ENCODE measurements around the gene INTS3.
A peak's percentile ranks its signal among the peaks of the same experiment; 100 is the strongest.

INTS3 gene

DNA sequence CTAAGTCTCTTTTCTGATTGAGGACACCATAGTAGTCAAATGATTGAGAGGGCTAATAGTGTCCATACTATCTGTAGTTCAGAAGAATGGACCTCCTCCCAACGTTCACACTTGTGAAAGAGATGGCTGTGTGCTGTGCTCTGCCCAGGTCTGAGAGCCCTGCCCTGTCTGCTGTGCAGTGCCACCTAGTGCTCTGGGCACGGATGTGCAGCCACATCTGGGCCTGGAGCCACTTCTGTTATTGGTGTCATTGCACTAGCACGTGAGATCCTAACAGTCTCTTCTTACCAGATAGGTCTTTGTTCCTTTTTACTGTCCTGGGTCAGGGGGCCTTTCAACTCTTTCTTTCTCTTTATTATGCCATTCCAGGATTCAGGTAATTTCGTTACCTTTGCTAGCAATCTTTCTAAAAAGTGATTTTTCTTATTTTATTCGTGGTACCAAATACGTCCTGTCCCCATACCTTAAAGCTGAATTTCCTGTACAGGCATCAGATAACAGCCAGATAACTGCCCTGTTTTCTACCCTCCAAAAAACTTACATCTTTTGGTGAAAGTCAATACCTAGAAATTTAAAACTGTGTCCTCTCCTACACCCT lies 21.7 kb downstream of the INTS3 start:
- no peaks in the 10 kb centered on the region for H3K79me2 ChIP-seq (ENCODE audit: insufficient read depth, low read length)
- no peaks in the 10 kb centered on the region for H4K20me1 ChIP-seq (ENCODE audit: insufficient read depth, low read length, poor library complexity, severe bottlenecking)
- H3F3A ChIP-seq (ENCODE audit: low read depth) = no peaks in the 10 kb centered on the region
- no peaks in the 10 kb centered on the region for H3K4me1 ChIP-seq (ENCODE audit: insufficient read depth, low read length, poor library complexity, severe bottlenecking)
- H3K27me3 ChIP-seq (ENCODE audit: insufficient read depth, low read length, poor library complexity, severe bottlenecking) = no peaks in the 10 kb centered on the region
- H3K9me3 ChIP-seq (ENCODE audit: insufficient read depth, low read depth, low read length) = no peaks in the 10 kb centered on the region
- no peak overlapping the region for H3K4me2 ChIP-seq (ENCODE audit: low read depth, low read length, poor library complexity, severe bottlenecking)
- H3K9me2 ChIP-seq (replicated peaks; ENCODE audit: low read depth, low read length) = no peaks in the 10 kb centered on the region
- H2AFZ ChIP-seq (ENCODE audit: low read length) = no peak overlapping the region
- H3K36me3 ChIP-seq (ENCODE audit: insufficient read depth, low read length) = peaks cover 74% of the 10 kb centered on the region; the same call in 1 of the 2 replicates
- H3K9ac ChIP-seq (ENCODE audit: low read depth, low read length, poor library complexity, severe bottlenecking) = no peak overlapping the region
- TF ChIP-seq, protein P1, sequence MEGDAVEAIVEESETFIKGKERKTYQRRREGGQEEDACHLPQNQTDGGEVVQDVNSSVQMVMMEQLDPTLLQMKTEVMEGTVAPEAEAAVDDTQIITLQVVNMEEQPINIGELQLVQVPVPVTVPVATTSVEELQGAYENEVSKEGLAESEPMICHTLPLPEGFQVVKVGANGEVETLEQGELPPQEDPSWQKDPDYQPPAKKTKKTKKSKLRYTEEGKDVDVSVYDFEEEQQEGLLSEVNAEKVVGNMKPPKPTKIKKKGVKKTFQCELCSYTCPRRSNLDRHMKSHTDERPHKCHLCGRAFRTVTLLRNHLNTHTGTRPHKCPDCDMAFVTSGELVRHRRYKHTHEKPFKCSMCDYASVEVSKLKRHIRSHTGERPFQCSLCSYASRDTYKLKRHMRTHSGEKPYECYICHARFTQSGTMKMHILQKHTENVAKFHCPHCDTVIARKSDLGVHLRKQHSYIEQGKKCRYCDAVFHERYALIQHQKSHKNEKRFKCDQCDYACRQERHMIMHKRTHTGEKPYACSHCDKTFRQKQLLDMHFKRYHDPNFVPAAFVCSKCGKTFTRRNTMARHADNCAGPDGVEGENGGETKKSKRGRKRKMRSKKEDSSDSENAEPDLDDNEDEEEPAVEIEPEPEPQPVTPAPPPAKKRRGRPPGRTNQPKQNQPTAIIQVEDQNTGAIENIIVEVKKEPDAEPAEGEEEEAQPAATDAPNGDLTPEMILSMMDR (conservative IDR thresholded peaks at IDR 0.05; ENCODE audit: low read length) = peak; percentile 96
- TF ChIP-seq EZH2phosphoT487 (IDR thresholded peaks at IDR 0.05; ENCODE audit: borderline replicate concordance) = no peak
- no peak overlapping the region for H3K4me3 ChIP-seq (ENCODE audit: low read length, poor library complexity, severe bottlenecking)

DNA sequence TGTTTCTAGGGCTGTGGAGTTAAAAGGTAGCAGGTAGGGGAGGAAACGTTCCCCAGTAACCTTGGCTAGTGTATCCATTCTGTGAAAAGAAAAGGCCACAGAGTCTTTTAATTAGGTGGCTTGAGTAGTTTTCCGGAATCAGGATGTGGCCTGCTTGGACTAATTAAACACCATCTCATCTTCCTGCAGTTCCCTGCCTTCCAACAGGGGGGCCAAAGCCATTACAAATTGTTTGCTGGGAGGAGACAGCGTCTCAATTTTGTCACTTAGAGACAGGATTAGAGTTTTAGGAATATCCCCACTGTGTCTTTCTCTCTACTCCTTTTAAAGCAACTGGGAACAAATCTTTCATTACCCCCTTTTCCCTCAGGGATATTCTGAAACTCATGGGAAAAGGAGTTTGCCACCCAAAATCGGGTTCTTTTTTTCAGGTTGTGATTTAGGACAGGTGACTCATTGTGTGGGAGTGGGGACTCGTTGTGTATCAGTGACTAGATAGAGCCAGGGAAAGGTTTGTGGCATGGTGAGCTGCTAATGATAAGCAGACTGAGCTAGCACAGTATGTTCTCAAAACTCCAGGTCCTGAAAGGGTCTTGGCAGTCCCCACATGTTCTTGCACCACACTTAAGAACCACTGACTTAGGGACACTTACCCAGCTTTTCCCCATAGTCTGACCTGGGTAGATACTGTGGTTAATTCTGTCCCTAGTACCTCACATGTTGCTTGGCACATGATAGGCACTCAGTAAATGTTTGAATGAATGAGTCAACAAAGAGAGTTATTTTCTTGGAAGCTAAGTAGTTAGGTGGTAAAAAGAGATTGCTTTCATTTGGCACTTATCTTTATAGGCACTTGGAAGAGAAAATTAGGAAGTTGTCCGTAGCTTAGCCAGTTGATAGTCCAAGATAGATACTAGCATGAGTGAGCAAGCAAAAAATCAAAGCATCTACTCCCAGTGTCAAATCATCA lies 22.5 kb downstream of the INTS3 start:
- TF ChIP-seq, protein P1 (conservative IDR thresholded peaks at IDR 0.05; ENCODE audit: low read length) = no peak
- TF ChIP-seq EZH2phosphoT487 (IDR thresholded peaks at IDR 0.05; ENCODE audit: borderline replicate concordance) = no peak
- Histone ChIP-seq H4K20me1 (ENCODE audit: insufficient read depth, low read length, poor library complexity, severe bottlenecking) (no peaks in the 10 kb centered on the region), H3K27me3 (ENCODE audit: insufficient read depth, low read length, poor library complexity, severe bottlenecking) (no peaks in the 10 kb centered on the region), H3F3A (ENCODE audit: low read depth) (no peaks in the 10 kb centered on the region), H3K9me3 (ENCODE audit: insufficient read depth, low read depth, low read length) (no peaks in the 10 kb centered on the region), H3K4me2 (ENCODE audit: low read depth, low read length, poor library complexity, severe bottlenecking) (no peak overlapping the region), H3K9me2 (replicated peaks; ENCODE audit: low read depth, low read length) (no peaks in the 10 kb centered on the region), H3K4me3 (ENCODE audit: low read length, poor library complexity, severe bottlenecking) (no peak overlapping the region), H3K79me2 (ENCODE audit: insufficient read depth, low read length) (no peaks in the 10 kb centered on the region), H3K4me1 (ENCODE audit: insufficient read depth, low read length, poor library complexity, severe bottlenecking) (no peaks in the 10 kb centered on the region), H2AFZ (ENCODE audit: low read length) (no peak overlapping the region), H3K36me3 (ENCODE audit: insufficient read depth, low read length) (peaks cover 80% of the 10 kb centered on the region; the same call in 1 of the 2 replicates), H3K9ac (ENCODE audit: low read depth, low read length, poor library complexity, severe bottlenecking) (no peak overlapping the region)

DNA sequence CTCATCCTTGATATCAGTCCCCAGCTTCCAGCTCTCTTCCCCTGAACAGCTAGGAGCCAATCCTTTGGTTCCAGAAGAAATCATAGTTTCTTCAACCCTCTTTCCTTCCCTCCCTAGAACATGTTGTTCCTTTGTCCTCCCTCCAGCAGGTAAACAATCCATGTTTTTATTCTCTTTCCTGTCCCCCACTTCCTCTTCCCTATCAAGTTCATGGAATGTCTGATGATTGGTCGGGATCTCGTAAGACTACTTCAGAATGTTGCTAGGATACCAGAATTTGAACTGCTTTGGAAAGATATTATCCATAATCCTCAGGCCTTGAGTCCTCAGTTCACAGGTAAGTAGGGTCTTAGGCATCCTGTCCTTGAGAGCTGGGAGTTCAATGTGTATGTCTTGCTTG lies 24.2 kb downstream of the INTS3 start:
- H3F3A ChIP-seq (ENCODE audit: low read depth) = no peaks in the 10 kb centered on the region
- H3K36me3 ChIP-seq (ENCODE audit: insufficient read depth, low read length) = peaks cover 82% of the 10 kb centered on the region; the same call in 1 of the 2 replicates

More for the DNA sequence above, 24.2 kb downstream of the INTS3 start:
- no peaks in the 10 kb centered on the region for H3K79me2 ChIP-seq (ENCODE audit: insufficient read depth, low read length)
- no peak overlapping the region for H3K4me3 ChIP-seq (ENCODE audit: low read length, poor library complexity, severe bottlenecking)
- H3K4me2 ChIP-seq (ENCODE audit: low read depth, low read length, poor library complexity, severe bottlenecking) = no peak overlapping the region
- H3K9me3 ChIP-seq (ENCODE audit: insufficient read depth, low read depth, low read length) = no peaks in the 10 kb centered on the region
- no peaks in the 10 kb centered on the region for H3K4me1 ChIP-seq (ENCODE audit: insufficient read depth, low read length, poor library complexity, severe bottlenecking)
- H2AFZ ChIP-seq (ENCODE audit: low read length) = no peak overlapping the region
- no peaks in the 10 kb centered on the region for H3K9me2 ChIP-seq (replicated peaks; ENCODE audit: low read depth, low read length)
- H3K27me3 ChIP-seq (ENCODE audit: insufficient read depth, low read length, poor library complexity, severe bottlenecking) = no peaks in the 10 kb centered on the region
- no peaks in the 10 kb centered on the region for H4K20me1 ChIP-seq (ENCODE audit: insufficient read depth, low read length, poor library complexity, severe bottlenecking)
- no peak for TF ChIP-seq EZH2phosphoT487 (IDR thresholded peaks at IDR 0.05; ENCODE audit: borderline replicate concordance)
- TF ChIP-seq, protein P1 (conservative IDR thresholded peaks at IDR 0.05; ENCODE audit: low read length) = no peak
- H3K9ac ChIP-seq (ENCODE audit: low read depth, low read length, poor library complexity, severe bottlenecking) = no peak overlapping the region
